Renal cortical epithelial cell (primary cell): ENCODE data around the gene C16orf78. TPM values are rescaled to one million over a fixed set of nuclear protein-coding genes. Genes with fewer than 3 reads are reported as not detected.

Experiments used
- DNase-seq: peaks from one replicate; pipeline ENCODE4 v3.0.0-alpha.2; 2011; ENCODE audit warnings: low read depth
- total RNA-seq: library from RNA; depleted of rRNA; stranded (reverse); fragments of >200 nt; gene quantifications from 2 replicates; pipeline ENCODE4 v1.2.3, GENCODE V29; 2014

The C16orf78 gene
- not detected in 2 replicates for total RNA-seq

GRCh38 chr16:49373504-49373903, at the start of gene C16orf78:
C16orf78 (plus strand) TSS chr16:49373804; CDS start chr16:49373940, 136 bp downstream.
- no peak for DNase-seq

GRCh38 chr16:49324703-49325102, 48.9 kb upstream of the C16orf78 start:
- no peak for DNase-seq

GRCh38 chr16:49327466-49327865, 46.1 kb upstream of the C16orf78 start:
- no peak for DNase-seq

- no peak for DNase-seq
Observed at GRCh38 chr16:49328325-49328724, 45.3 kb upstream of the C16orf78 start.

- no peak for DNase-seq
Observed at GRCh38 chr16:49330562-49331201, 42.9 kb upstream of the C16orf78 start.

GRCh38 chr16:49332589-49333258, 40.9 kb upstream of the C16orf78 start:
- no peak for DNase-seq

- DNase-seq, result no peak
Observed at GRCh38 chr16:49333259-49333597, 40.4 kb upstream of the C16orf78 start.

- no peak for DNase-seq
Observed at GRCh38 chr16:49335828-49336227, 37.8 kb upstream of the C16orf78 start.

GRCh38 chr16:49336581-49336980, 37.0 kb upstream of the C16orf78 start:
- no peak for DNase-seq

GRCh38 chr16:49337814-49338350, 35.7 kb upstream of the C16orf78 start:
- no peak for DNase-seq

GRCh38 chr16:49338611-49339265, 34.9 kb upstream of the C16orf78 start:
- DNase-seq, result no peak

GRCh38 chr16:49340466-49340865, 33.1 kb upstream of the C16orf78 start:
- DNase-seq, result no peak

- no peak for DNase-seq
Observed at GRCh38 chr16:49341706-49342105, 31.9 kb upstream of the C16orf78 start.

GRCh38 chr16:49342336-49343265, 31.0 kb upstream of the C16orf78 start:
- DNase-seq, result no peak

- no peak for DNase-seq
Observed at GRCh38 chr16:49343291-49343690, 30.3 kb upstream of the C16orf78 start.

- no peak for DNase-seq
Observed at GRCh38 chr16:49344401-49344800, 29.2 kb upstream of the C16orf78 start.

GRCh38 chr16:49345829-49346228, 27.8 kb upstream of the C16orf78 start:
- no peak for DNase-seq

- DNase-seq, result no peak
Observed at GRCh38 chr16:49346459-49346858, 27.1 kb upstream of the C16orf78 start.

- DNase-seq, result no peak
Observed at GRCh38 chr16:49347476-49347875, 26.1 kb upstream of the C16orf78 start.

GRCh38 chr16:49348408-49349176, 25.0 kb upstream of the C16orf78 start:
- no peak for DNase-seq
